Breast epithelium (tissue), 3 donors: ENCODE results near the gene OVOL1.

Experiments used
- POLR2A ChIP-seq: fragments of 450-650 bp; IDR thresholded peaks from one replicate; pipeline ENCODE4 v1.6.1; 2016; ENCODE audit warnings: antibody characterized with exemption, mild to moderate bottlenecking, moderate library complexity
- POLR2AphosphoS5 ChIP-seq, 3 donors: sonication (generic); formaldehyde crosslinking; IDR thresholded peaks; one replicate each; pipeline ENCODE4 v1.6.1; 2017; ENCODE audit warnings: antibody characterized with exemption in 3 of 3
- TF ChIP-seq, protein P1 (sequence below), 3 donors: fragments of 450-650 bp; IDR thresholded peaks; one replicate each; pipeline ENCODE4 v1.5.1; 2016 to 2017; ENCODE audit warnings: antibody characterized with exemption in 3 of 3, mild to moderate bottlenecking in 3 of 3, moderate library complexity in 3 of 3

- TF ChIP-seq POLR2AphosphoS5 (IDR thresholded peaks at IDR 0.05) (no peak), POLR2A (no peak)
- TF ChIP-seq, protein P1, sequence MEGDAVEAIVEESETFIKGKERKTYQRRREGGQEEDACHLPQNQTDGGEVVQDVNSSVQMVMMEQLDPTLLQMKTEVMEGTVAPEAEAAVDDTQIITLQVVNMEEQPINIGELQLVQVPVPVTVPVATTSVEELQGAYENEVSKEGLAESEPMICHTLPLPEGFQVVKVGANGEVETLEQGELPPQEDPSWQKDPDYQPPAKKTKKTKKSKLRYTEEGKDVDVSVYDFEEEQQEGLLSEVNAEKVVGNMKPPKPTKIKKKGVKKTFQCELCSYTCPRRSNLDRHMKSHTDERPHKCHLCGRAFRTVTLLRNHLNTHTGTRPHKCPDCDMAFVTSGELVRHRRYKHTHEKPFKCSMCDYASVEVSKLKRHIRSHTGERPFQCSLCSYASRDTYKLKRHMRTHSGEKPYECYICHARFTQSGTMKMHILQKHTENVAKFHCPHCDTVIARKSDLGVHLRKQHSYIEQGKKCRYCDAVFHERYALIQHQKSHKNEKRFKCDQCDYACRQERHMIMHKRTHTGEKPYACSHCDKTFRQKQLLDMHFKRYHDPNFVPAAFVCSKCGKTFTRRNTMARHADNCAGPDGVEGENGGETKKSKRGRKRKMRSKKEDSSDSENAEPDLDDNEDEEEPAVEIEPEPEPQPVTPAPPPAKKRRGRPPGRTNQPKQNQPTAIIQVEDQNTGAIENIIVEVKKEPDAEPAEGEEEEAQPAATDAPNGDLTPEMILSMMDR (IDR thresholded peaks at IDR 0.05) = no peak
Measured at GRCh38 chr11:65817312-65817834, 30.5 kb downstream of the OVOL1 start.
